Limb (tissue), 2 donors: Measurements from ENCODE around the gene EIF1AY.
"Not testable (repeated sequence)": the region's sequence is repeated elsewhere in the genome, so short reads cannot be mapped to it uniquely, and the experiment has no call there.

Experiments used
- DNase-seq, 2 donors: peaks; one replicate each; pipeline ENCODE4 v3.0.0-alpha.2; 2016; ENCODE audit errors: extremely low spot score in 2 of 2

EIF1AY gene

GRCh38 chrY:20575531-20576121, at the start of gene EIF1AY:
EIF1AY (plus strand) TSS chrY:20575776; CDS start chrY:20575872, 96 bp downstream.
- peak; percentile 91 to 95 for DNase-seq

- no peak for DNase-seq
These were observed 47.1 kb upstream of the EIF1AY start for GRCh38 chrY:20528435-20528834.

GRCh38 chrY:20538186-20538585, 37.4 kb upstream of the EIF1AY start:
- DNase-seq = no peak

GRCh38 chrY:20538933-20539332, 36.6 kb upstream of the EIF1AY start:
- no peak for DNase-seq

GRCh38 chrY:20544451-20544960, 31.1 kb upstream of the EIF1AY start:
- no peak for DNase-seq

- no peak for DNase-seq
These were observed 29.5 kb upstream of the EIF1AY start for GRCh38 chrY:20546071-20546470.

- no peak for DNase-seq
These were observed 26.3 kb upstream of the EIF1AY start for GRCh38 chrY:20549289-20549688.

- no peak for DNase-seq
These were observed 23.7 kb upstream of the EIF1AY start for GRCh38 chrY:20551840-20552239.

GRCh38 chrY:20552764-20553323, 22.7 kb upstream of the EIF1AY start:
- DNase-seq = not testable (repeated sequence)

- no peak for DNase-seq
These were observed 19.8 kb upstream of the EIF1AY start for GRCh38 chrY:20555820-20556219.

- DNase-seq = no peak
These were observed 16.9 kb upstream of the EIF1AY start for GRCh38 chrY:20558677-20559076.

GRCh38 chrY:20559873-20560512, 15.6 kb upstream of the EIF1AY start:
- peak; percentile 3 to 30 for DNase-seq

- DNase-seq = no peak
These were observed 4.3 kb upstream of the EIF1AY start for GRCh38 chrY:20571306-20571705.

- no peak for DNase-seq
These were observed 930 bp downstream of the EIF1AY start for GRCh38 chrY:20576506-20576905.

GRCh38 chrY:20578206-20578605, 2.6 kb downstream of the EIF1AY start:
- no peak for DNase-seq

- no peak for DNase-seq
These were observed 6.1 kb downstream of the EIF1AY start for GRCh38 chrY:20581687-20582086.

GRCh38 chrY:20586161-20586560, 10.6 kb downstream of the EIF1AY start:
- DNase-seq = no peak
